ENCODE measurements around the gene PDLIM5.
"Not testable (repeated sequence)": the region's sequence is repeated elsewhere in the genome, so short reads cannot be mapped to it uniquely, and the experiment has no call there.

Gene PDLIM5

GRCh38 chr4:94528792-94529451 is 77.2 kb downstream of the PDLIM5 start:
- DNase-seq (ENCODE audit: low read depth) = no peak

GRCh38 chr4:94530073-94530472 is 78.3 kb downstream of the PDLIM5 start:
- DNase-seq (ENCODE audit: low read depth) = no peak

GRCh38 chr4:94531991-94532789 is 80.4 kb downstream of the PDLIM5 start:
- DNase-seq (ENCODE audit: low read depth) = no peak

- DNase-seq (ENCODE audit: low read depth) = no peak
Measured at GRCh38 chr4:94533405-94534223, 81.9 kb downstream of the PDLIM5 start.

- no peak for DNase-seq (ENCODE audit: low read depth)
Measured at GRCh38 chr4:94534401-94535312, 82.9 kb downstream of the PDLIM5 start.

- DNase-seq (ENCODE audit: low read depth) = no peak
Measured at GRCh38 chr4:94536049-94536448, 84.3 kb downstream of the PDLIM5 start.

- no peak for DNase-seq (ENCODE audit: low read depth)
Measured at GRCh38 chr4:94536649-94537469, 85.1 kb downstream of the PDLIM5 start.

- no peak for DNase-seq (ENCODE audit: low read depth)
Measured at GRCh38 chr4:94537921-94538628, 86.3 kb downstream of the PDLIM5 start.

GRCh38 chr4:94540476-94540875 is 88.7 kb downstream of the PDLIM5 start:
- DNase-seq (ENCODE audit: low read depth) = no peak

GRCh38 chr4:94544811-94545210 is 93.1 kb downstream of the PDLIM5 start:
- no peak for DNase-seq (ENCODE audit: low read depth)

GRCh38 chr4:94545296-94545695 is 93.6 kb downstream of the PDLIM5 start:
- peak; percentile 72 for DNase-seq (ENCODE audit: low read depth)

GRCh38 chr4:94546949-94547348 is 95.2 kb downstream of the PDLIM5 start:
- no peak for DNase-seq (ENCODE audit: low read depth)

- peak; percentile 89 for DNase-seq (ENCODE audit: low read depth)
Measured at GRCh38 chr4:94548571-94548970, 96.8 kb downstream of the PDLIM5 start.

- DNase-seq (ENCODE audit: low read depth) = no peak
Measured at GRCh38 chr4:94550352-94550751, 98.6 kb downstream of the PDLIM5 start.

GRCh38 chr4:94550851-94551250 is 99.1 kb downstream of the PDLIM5 start:
- DNase-seq (ENCODE audit: low read depth) = no peak

- peak; percentile 30 for DNase-seq (ENCODE audit: low read depth)
Measured at GRCh38 chr4:94551643-94552564, 100.2 kb downstream of the PDLIM5 start.

GRCh38 chr4:94556047-94556446 is 104.3 kb downstream of the PDLIM5 start:
- DNase-seq (ENCODE audit: low read depth) = not testable (repeated sequence)

GRCh38 chr4:94557632-94558031 is 105.9 kb downstream of the PDLIM5 start:
- not testable (repeated sequence) for DNase-seq (ENCODE audit: low read depth)

- no peak for DNase-seq (ENCODE audit: low read depth)
Measured at GRCh38 chr4:94558392-94558904, 106.7 kb downstream of the PDLIM5 start.
